GM19468 (cell line): Measurements from ENCODE around the gene STK31.
"Not testable (repeated sequence)": the region's sequence is repeated elsewhere in the genome, so short reads cannot be mapped to it uniquely, and the experiment has no call there.

Experiments used
- ATAC-seq: cut with Tn5 transposase; IDR thresholded peaks from one replicate; pipeline ENCODE4 v1.9.1; 2021; ENCODE audit warnings: mild to moderate bottlenecking, moderate library complexity, moderate number of reproducible peaks; ENCODE audit not compliant: unreplicated experiment; ENCODE audit errors: extremely low read depth

The STK31 gene

GRCh38 chr7:23787272-23787671 lies 77.3 kb downstream of the STK31 start:
- ATAC-seq = no peak

GRCh38 chr7:23788843-23789242 lies 78.8 kb downstream of the STK31 start:
- no peak for ATAC-seq

- ATAC-seq = no peak
Measured at GRCh38 chr7:23791721-23792120, 81.7 kb downstream of the STK31 start.

- no peak for ATAC-seq
Measured at GRCh38 chr7:23802720-23803397, 92.8 kb downstream of the STK31 start.

- no peak for ATAC-seq
Measured at GRCh38 chr7:23804707-23805106, 94.7 kb downstream of the STK31 start.

- no peak for ATAC-seq
Measured at GRCh38 chr7:23808421-23808820, 98.4 kb downstream of the STK31 start.

- ATAC-seq = no peak
Measured at GRCh38 chr7:23810099-23810498, 100.1 kb downstream of the STK31 start.

GRCh38 chr7:23811540-23811939 lies 101.5 kb downstream of the STK31 start:
- no peak for ATAC-seq

GRCh38 chr7:23828125-23828524 lies 118.1 kb downstream of the STK31 start:
- ATAC-seq = not testable (repeated sequence)

GRCh38 chr7:23832733-23833132 lies 122.7 kb downstream of the STK31 start:
- ATAC-seq = not testable (repeated sequence)

- no peak for ATAC-seq
Measured at GRCh38 chr7:23833405-23833804, 123.4 kb downstream of the STK31 start.

- not testable (repeated sequence) for ATAC-seq
Measured at GRCh38 chr7:23844837-23845236, 134.8 kb downstream of the STK31 start.

GRCh38 chr7:23852135-23852534 lies 142.1 kb downstream of the STK31 start:
- ATAC-seq = no peak

- ATAC-seq = no peak
Measured at GRCh38 chr7:23852988-23853387, 143.0 kb downstream of the STK31 start.

- no peak for ATAC-seq
Measured at GRCh38 chr7:23863209-23863787, 153.3 kb downstream of the STK31 start.

GRCh38 chr7:23864973-23865372 lies 155.0 kb downstream of the STK31 start:
- no peak for ATAC-seq

- ATAC-seq = no peak
Measured at GRCh38 chr7:23873306-23873705, 163.3 kb downstream of the STK31 start.

GRCh38 chr7:23876526-23876925 lies 166.5 kb downstream of the STK31 start:
- not testable (repeated sequence) for ATAC-seq
